AG04449 (cell line): Measurements from ENCODE around the gene METTL1.
"Not testable (repeated sequence)": the region's sequence is repeated elsewhere in the genome, so short reads cannot be mapped to it uniquely, and the experiment has no call there.

Experiments
- CTCF ChIA-PET: fragments of 350-600 bp; formaldehyde crosslinking; extraction: SDS; loops from one replicate; lab custom pipeline; 2021; ENCODE audit warnings: antibody characterized with exemption; lab: Yijun Ruan, JAX
- POLR2A ChIA-PET: fragments of 400-600, 350-600 bp; formaldehyde crosslinking; extraction: SDS; loops from one replicate; lab custom pipeline; 2020; ENCODE audit warnings: antibody characterized with exemption, inconsistent platforms; lab: Yijun Ruan, JAX
- DNase-seq: peaks from one replicate; pipeline ENCODE4 v3.0.0-alpha.2; 2010; ENCODE audit warnings: low read depth, low spot score
- H3K4me3 ChIP-seq: 2 replicates; pipeline ENCODE4 v1.5.1; 2011; ENCODE audit warnings: low read depth, mild to moderate bottlenecking, control low read depth, low read length
- TF ChIP-seq, protein P1 (sequence below): IDR thresholded peaks from one replicate; pipeline ENCODE4 v1.5.1; 2011; ENCODE audit warnings: mild to moderate bottlenecking, moderate library complexity, low read length, control low read depth, inconsistent platforms; ENCODE audit not compliant: insufficient read depth; ENCODE audit errors: missing control alignments

Gene METTL1

DNA sequence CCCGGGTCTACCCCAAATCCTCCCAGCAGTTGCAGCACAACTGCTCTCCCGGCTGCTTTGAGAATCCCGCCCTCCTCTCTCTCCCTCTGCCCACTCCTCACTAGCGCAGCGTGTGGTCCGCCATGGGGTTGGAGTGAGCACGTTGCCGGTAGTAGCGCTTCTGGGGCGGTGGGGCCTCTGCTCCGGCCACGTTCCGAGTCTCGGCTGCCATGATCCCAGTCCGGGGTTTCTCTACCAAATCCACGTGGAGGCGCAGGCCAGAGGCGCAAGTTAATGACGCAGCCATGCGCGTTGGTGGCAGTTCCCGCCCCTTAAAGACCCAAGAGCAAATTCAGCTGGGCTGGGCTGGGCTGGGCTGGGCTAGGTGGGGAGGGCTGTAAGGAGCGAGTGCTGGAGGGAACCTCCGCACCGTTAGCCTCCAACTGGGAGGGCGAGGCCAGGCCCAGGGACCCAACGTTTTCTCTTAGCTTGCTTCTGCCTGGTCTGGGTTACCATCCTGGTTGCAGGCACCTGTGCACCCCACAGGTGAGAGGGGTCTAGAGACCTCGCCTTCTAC lies at the start of gene METTL1:
Gene METTL1, minus strand, starts transcription at position 233 of the 556 bp plus-strand sequence. Its CDS starts 22 bp downstream, at position 211.
- ChIA-PET CTCF (interaction anchor here (0.8 to 4.2 kb wide), 7 partner anchors 9 to 126 kb away, joined by 3 to 31 read pairs (median 4); partner anchors contain the start of gene TSFM), POLR2A (interaction anchor here (0.5 to 1.2 kb wide), 8 partner anchors 11 to 124 kb away, joined by 3 to 5 read pairs (median 4); partner anchors contain the start of genes CDK4, TSFM and TSPAN31)
- peak within 1 kb of the TSS; percentile 99 for H3K4me3 ChIP-seq
- DNase-seq: peak; percentile 73
- TF ChIP-seq, protein P1, sequence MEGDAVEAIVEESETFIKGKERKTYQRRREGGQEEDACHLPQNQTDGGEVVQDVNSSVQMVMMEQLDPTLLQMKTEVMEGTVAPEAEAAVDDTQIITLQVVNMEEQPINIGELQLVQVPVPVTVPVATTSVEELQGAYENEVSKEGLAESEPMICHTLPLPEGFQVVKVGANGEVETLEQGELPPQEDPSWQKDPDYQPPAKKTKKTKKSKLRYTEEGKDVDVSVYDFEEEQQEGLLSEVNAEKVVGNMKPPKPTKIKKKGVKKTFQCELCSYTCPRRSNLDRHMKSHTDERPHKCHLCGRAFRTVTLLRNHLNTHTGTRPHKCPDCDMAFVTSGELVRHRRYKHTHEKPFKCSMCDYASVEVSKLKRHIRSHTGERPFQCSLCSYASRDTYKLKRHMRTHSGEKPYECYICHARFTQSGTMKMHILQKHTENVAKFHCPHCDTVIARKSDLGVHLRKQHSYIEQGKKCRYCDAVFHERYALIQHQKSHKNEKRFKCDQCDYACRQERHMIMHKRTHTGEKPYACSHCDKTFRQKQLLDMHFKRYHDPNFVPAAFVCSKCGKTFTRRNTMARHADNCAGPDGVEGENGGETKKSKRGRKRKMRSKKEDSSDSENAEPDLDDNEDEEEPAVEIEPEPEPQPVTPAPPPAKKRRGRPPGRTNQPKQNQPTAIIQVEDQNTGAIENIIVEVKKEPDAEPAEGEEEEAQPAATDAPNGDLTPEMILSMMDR: no peak

DNA sequence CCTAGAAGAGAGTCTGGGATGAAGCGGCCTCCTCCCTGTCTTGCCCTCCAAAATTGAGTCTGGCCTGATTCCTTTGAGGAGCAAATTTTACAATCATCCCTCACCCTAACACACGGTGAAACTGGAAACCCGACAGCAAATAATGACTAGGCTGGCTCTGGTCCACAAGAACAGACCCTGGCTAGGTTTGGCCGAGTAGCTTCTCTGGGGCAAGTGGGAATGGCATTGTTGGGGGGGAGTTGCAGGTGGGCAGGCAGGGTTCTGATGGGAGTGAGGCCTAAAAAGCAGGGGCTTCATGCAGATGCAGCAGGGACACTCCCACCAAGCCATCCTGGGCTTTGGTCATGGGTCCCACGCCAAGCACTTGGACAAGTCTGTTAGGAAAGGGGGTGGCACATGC lies 49.1 kb upstream of the METTL1 start:
- ChIA-PET CTCF (interaction anchor here (1.1 to 13.9 kb wide), 4 partner anchors 9 to 84 kb away, joined by 4 to 163 read pairs (median 8); no protein-coding TSS in a partner anchor), POLR2A (interaction anchor here (0.6 kb wide), 1 partner anchor 24 kb away, joined by 3 read pairs; no protein-coding TSS in a partner anchor)
- not testable (repeated sequence) for H3K4me3 ChIP-seq, DNase-seq

DNA sequence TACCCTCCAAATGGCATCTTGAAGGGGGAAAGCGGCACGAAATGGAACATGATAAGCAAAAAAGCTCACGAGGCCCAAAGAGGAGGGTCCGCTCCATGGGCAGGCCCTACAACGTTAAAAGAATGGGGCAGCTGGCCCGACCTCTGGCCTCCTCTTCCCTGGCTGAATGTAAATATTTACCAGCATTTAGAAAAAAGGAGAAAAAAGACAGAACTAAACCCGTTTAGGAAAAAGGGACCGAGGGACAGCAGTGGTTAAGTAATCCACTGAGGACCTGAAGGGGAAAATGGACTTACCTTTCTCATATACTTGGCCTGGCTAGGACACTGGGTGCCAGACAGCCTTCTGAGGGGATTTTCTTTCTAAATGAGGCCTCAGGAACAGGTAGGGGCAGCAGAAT lies 48.2 kb upstream of the METTL1 start:
- DNase-seq, POLR2A ChIA-PET, H3K4me3 ChIP-seq: not testable (repeated sequence)
- CTCF ChIA-PET: interaction anchor here (13.9 to 28.9 kb wide), 2 partner anchors 18 to 88 kb away, joined by 163 to 478 read pairs; no protein-coding TSS in a partner anchor

DNA sequence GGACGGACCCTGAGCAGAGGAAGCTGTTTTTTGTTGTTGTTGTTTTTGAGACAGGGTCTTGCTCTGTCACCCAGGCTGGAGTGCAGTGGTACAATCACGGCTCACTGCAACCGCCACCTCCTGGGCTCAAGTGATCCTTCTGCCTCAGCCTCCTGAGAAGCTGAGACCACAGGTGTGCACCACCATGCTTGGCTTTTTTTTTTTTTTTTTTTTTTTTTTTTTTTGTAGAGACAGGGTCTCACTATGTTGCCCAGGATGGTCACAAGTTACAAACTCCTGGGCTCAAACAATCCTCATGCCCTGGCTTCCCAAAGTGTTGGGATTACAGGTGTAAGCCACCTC lies 46.1 kb upstream of the METTL1 start:
- not testable (repeated sequence) for DNase-seq, H3K4me3 ChIP-seq
- ChIA-PET POLR2A (interaction anchor here (0.8 to 1.9 kb wide), 2 partner anchors 29 to 79 kb away, joined by 3 to 12 read pairs; partner anchors contain the start of gene CTDSP2), CTCF (interaction anchor here (0.8 to 28.9 kb wide), 7 partner anchors 12 to 90 kb away, joined by 3 to 478 read pairs (median 7); partner anchors contain the start of gene TSFM)

DNA sequence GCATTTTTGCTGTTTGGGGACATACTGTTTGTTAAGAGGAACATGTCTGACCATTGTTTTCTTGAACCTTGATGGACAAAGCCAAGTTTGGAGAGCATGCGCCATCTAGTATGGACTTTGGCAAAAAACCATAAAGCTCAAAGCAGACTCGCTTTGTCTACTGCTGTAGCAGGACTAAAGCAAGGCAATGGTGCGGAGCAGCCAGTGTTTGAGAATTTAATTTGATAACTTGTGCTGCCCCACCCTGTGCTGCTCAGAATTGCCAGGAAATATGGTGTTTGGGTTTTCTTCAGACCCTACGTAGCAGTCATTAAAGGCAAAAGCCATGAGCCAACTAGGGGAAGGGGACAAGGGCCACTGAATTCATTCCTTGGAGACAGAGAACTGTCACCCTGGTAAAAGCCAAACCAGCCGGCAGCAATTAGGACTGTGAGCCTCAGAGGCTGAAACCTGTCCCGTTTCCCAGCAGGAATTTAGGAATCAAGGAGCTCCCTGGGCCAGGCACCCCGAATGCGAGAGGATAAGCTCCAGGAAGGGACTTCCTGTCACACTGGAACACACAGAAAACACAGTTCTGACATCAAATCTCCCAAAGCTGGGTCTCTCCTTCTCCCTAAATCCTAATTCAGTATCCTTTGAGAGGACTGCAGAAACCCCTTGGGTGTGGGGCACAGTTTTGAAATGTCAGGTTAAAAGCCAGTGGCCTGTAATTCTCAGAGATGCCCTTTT lies 45.5 kb upstream of the METTL1 start:
- no peak overlapping the region for H3K4me3 ChIP-seq
- POLR2A ChIA-PET: no interaction called here
- TF ChIP-seq, protein P1: no peak

DNA sequence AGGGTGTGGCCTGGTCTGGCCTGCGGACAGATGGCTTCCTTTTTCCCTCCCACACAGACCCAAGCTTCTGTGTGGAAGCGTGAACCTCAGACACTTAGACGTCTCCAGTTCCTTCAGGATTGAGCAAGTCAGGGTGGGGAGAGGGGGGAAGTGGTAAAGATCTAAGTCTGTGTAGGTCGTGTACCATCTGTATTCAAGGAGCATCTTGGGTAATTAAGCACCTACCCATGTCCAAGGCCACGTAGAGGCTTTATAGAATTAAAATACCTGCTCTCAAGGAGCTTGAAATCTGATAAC lies 44.9 kb upstream of the METTL1 start:
- no peak overlapping the region for H3K4me3 ChIP-seq
- DNase-seq: no peak
- CTCF ChIA-PET: interaction anchor here (0.8 to 28.9 kb wide), 8 partner anchors 8 to 91 kb away, joined by 3 to 478 read pairs (median 5); partner anchors contain the start of gene TSFM
- POLR2A ChIA-PET: no interaction called here
- TF ChIP-seq, protein P1: no peak

More for the DNA sequence above, 45.5 kb upstream of the METTL1 start:
- CTCF ChIA-PET: interaction anchor here (0.8 to 28.9 kb wide), 10 partner anchors 8 to 90 kb away, joined by 3 to 478 read pairs (median 6); partner anchors contain the start of gene TSFM
- DNase-seq: no peak

DNA sequence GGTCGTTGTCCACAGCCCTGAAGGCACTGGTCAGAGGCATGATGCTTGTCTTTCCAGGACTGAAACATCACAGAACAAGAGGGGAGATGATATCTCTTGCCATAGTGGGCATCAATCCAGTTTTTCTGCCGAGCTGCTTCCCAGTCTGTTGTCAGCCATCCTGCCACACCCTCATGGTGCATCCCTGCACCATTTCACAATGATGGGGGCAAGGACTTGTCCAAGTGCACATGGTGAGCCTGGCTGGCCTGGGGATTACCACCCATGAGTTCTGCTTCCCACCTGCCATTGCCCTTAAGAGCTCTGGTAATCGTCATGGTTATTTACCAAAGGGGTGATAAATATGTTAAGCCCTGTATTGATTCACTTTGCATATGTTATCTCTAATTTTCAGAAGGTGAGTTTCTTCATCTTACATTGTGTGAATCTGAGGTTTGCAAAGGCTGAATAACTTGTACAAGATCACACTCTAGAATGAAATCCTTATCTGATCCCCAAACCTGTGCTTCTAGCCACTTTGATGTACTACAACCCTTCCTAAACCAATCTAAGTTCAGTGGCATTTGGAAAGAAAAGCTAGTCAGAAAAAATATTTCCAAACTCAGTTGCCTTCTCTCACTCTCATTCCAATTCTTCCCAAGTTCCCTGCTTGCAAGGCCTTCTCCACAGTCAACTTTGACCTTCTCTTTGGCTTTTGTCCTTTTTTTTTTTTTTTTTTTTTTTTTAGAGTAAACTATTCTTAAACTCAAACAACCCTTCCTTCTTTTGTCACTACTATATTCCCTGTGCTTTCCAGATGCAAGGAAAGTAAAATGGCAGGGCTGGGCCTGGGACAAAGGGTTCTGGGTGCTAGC lies 44.3 kb upstream of the METTL1 start:
- DNase-seq: no peak
- ChIA-PET POLR2A (no interaction called here), CTCF (interaction anchor here (0.8 to 28.9 kb wide), 11 partner anchors 9 to 92 kb away, joined by 3 to 478 read pairs (median 5); partner anchors contain the start of gene TSFM)
- TF ChIP-seq, protein P1: no peak
- H3K4me3 ChIP-seq: no peak overlapping the region
